Measurements from ENCODE around the gene SPECC1.

The SPECC1 gene

DNA sequence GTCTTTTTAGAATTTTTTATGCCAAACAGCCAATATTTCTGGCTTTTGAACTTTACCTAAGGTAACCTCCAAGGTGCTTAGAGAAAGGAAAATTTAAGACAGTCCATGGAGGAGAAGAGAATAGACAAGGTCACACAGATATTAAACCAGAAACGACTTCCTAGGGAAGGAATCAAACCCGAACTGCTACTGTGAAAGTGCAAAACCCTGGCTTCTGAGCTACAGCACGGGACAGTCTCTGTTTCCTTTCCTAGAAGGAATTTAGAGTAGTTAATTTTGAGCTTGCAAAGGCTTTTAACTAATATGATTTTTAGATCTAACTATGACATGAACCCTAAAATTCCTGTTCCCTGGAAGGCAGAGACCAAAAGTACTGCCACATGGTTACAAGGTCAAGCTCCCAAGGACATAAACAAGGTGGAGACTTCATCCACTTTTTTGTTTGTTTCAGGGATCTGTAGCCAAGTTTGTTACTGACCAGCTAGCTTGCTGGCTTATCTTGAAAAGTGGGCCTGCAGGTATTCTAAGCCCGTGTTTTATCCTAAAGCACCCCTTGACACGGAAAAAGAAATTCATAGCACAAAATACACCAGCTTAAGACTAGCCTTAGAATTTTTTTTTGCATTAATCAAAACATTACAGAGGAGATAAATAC, 188.2 kb downstream of the SPECC1 start:
- Histone ChIP-seq H3K36me3 (ENCODE audit: control insufficient read depth, insufficient read depth, low read length) (no peaks in the 10 kb centered on the region), H3K4me3 (replicated peaks; ENCODE audit: low read depth, low read length) (no peak overlapping the region), H3K27me3 (replicated peaks; ENCODE audit: control insufficient read depth, insufficient read depth, low read length) (no peaks in the 10 kb centered on the region; the same call in 1 of the 2 replicates)
- no peak for DNase-seq (ENCODE audit: extremely low read depth, insufficient read length)
- TF ChIP-seq, protein P1, sequence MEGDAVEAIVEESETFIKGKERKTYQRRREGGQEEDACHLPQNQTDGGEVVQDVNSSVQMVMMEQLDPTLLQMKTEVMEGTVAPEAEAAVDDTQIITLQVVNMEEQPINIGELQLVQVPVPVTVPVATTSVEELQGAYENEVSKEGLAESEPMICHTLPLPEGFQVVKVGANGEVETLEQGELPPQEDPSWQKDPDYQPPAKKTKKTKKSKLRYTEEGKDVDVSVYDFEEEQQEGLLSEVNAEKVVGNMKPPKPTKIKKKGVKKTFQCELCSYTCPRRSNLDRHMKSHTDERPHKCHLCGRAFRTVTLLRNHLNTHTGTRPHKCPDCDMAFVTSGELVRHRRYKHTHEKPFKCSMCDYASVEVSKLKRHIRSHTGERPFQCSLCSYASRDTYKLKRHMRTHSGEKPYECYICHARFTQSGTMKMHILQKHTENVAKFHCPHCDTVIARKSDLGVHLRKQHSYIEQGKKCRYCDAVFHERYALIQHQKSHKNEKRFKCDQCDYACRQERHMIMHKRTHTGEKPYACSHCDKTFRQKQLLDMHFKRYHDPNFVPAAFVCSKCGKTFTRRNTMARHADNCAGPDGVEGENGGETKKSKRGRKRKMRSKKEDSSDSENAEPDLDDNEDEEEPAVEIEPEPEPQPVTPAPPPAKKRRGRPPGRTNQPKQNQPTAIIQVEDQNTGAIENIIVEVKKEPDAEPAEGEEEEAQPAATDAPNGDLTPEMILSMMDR (IDR thresholded peaks at IDR 0.05; ENCODE audit: insufficient read depth, low read length, poor library complexity, severe bottlenecking) = no peak

DNA sequence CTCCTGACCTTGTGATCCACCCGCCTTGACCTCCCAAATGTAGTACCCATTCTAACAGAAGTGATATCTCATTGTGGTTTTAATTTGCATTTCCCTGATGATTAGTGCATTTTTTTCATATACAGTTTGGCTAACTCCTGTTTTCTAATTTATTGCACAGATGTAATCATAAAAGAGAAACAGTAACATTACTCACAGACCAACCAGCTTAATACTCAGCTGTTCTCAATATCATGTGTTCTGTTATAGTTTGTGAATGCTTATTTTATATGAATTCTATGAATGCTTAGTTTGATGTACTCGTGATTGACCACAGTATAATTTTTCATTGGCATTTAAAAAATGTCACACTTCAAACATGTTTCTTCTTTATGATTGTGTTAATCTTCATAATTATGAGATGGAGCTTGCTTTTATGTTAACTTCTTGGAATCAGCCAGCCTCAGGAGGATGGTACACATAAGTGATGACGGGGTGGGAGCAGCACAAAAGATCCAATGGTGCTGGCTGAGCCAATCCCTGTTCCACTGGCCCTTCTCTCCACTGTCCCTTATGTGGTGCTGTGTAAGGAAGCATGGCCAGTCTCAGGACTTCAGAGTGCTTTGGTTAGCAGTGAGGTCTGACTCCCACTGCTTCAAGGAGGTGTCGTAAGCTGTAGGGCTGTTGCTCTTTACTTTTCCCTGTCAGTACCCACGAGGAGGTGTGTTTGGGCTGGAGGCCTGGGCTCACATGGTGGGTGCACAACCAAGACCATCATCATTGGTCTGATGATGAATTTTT, 191.0 kb downstream of the SPECC1 start:
- no peak for DNase-seq (ENCODE audit: extremely low read depth, insufficient read length)
- TF ChIP-seq, protein P1 (IDR thresholded peaks at IDR 0.05; ENCODE audit: insufficient read depth, low read length, poor library complexity, severe bottlenecking) = no peak
- Histone ChIP-seq H3K36me3 (ENCODE audit: control insufficient read depth, insufficient read depth, low read length) (no peaks in the 10 kb centered on the region), H3K4me3 (replicated peaks; ENCODE audit: low read depth, low read length) (no peak overlapping the region), H3K27me3 (replicated peaks; ENCODE audit: control insufficient read depth, insufficient read depth, low read length) (no peaks in the 10 kb centered on the region; the same call in 1 of the 2 replicates)

DNA sequence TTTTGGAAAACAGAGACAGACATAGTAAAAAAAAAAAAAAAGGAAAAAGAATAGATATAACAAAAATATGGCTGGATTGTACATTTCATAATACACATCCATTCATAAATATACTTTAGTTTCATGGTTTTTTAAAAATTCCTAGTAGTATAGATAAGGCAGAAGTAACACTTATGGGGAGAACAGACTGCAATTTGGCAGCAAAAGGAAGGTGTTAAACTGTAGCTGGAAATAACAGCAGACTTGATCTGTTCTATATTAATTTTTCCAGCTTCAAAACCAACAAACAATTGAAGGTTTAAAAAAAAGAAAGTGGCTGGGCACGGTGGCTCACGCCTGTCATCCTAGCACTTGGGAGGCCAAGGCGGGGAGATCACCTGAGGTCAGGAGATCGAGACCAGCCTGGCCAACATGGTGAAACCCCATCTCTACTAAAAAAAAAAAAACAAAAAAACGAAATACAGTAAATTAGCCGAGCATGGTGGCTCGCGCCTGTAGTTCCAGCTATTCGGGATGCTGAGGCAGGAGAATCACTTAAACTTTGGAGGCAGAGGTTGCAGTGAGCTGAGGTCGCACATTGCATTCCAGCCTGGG, 191.8 kb downstream of the SPECC1 start:
- H3K36me3 ChIP-seq (ENCODE audit: control insufficient read depth, insufficient read depth, low read length) = no peaks in the 10 kb centered on the region
- TF ChIP-seq, protein P1 (IDR thresholded peaks at IDR 0.05; ENCODE audit: insufficient read depth, low read length, poor library complexity, severe bottlenecking) = no peak
- H3K4me3 ChIP-seq (replicated peaks; ENCODE audit: low read depth, low read length) = no peak overlapping the region
- DNase-seq (ENCODE audit: extremely low read depth, insufficient read length) = no peak
- no peaks in the 10 kb centered on the region; the same call in 1 of the 2 replicates for H3K27me3 ChIP-seq (replicated peaks; ENCODE audit: control insufficient read depth, insufficient read depth, low read length)

DNA sequence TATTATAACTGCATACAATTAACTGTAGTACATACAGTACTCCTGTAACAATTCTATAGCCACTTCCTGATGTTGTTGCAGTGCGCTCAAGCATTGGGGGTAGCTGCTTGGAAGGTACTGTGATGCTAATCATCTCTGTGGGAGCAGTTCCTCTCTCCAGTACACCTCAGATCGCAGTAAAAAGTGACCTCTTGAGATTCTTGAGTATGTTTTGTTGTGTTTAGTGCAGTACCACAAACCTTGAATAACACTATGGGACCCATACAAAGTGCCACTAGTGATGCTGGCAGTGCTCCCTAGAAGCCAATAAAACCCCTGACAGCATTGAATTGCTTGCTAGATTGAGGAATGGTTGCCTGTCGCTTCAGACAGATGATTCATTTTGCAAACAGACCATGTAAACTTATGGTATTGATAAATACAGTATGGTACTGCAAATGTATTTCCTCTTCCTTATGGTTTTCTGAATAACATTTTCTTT, 193.0 kb downstream of the SPECC1 start:
- DNase-seq (ENCODE audit: extremely low read depth, insufficient read length) = no peak
- Histone ChIP-seq H3K4me3 (replicated peaks; ENCODE audit: low read depth, low read length) (no peak overlapping the region), H3K36me3 (ENCODE audit: control insufficient read depth, insufficient read depth, low read length) (no peaks in the 10 kb centered on the region), H3K27me3 (replicated peaks; ENCODE audit: control insufficient read depth, insufficient read depth, low read length) (no peaks in the 10 kb centered on the region; the same call in 1 of the 2 replicates)
- TF ChIP-seq, protein P1 (IDR thresholded peaks at IDR 0.05; ENCODE audit: insufficient read depth, low read length, poor library complexity, severe bottlenecking) = no peak

DNA sequence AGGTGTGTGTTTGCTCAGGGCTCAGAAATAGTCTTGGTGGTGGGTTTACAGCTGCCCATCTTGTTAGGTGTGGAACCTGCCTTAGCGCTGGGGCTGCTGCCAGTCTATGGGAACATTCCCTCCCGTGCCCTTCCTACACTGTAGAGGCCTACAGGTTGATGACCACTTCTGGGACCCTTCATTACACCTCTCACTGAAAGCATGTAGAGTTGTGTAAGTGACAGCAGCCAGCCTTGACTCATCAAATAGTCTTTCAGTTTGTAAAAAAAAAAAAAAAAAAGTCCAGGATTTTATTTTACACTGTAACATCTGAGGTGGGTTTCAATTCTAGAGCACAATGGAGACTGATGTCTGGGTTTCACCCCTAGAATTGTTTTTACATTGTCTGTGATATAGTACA, 193.9 kb downstream of the SPECC1 start:
- H3K36me3 ChIP-seq (ENCODE audit: control insufficient read depth, insufficient read depth, low read length) = no peaks in the 10 kb centered on the region
- TF ChIP-seq, protein P1 (IDR thresholded peaks at IDR 0.05; ENCODE audit: insufficient read depth, low read length, poor library complexity, severe bottlenecking) = no peak
- DNase-seq (ENCODE audit: extremely low read depth, insufficient read length) = no peak

More for the DNA sequence above, 193.9 kb downstream of the SPECC1 start:
- H3K27me3 ChIP-seq (replicated peaks; ENCODE audit: control insufficient read depth, insufficient read depth, low read length) = no peaks in the 10 kb centered on the region; the same call in 1 of the 2 replicates
- H3K4me3 ChIP-seq (replicated peaks; ENCODE audit: low read depth, low read length) = no peak overlapping the region
